GM19025 (cell line): ENCODE measurements around the gene INTS7.

Experiments used
- ATAC-seq: cut with Tn5 transposase; IDR thresholded peaks from one replicate; pipeline ENCODE4 v1.9.1; 2021; ENCODE audit warnings: mild to moderate bottlenecking, low read depth, moderate library complexity; ENCODE audit not compliant: unreplicated experiment

INTS7 gene

GRCh38 chr1:211912844-211913432, 122.4 kb downstream of the INTS7 start:
- no peak for ATAC-seq

- ATAC-seq = no peak
Measured at GRCh38 chr1:211912038-211912437, 123.3 kb downstream of the INTS7 start.

DNA sequence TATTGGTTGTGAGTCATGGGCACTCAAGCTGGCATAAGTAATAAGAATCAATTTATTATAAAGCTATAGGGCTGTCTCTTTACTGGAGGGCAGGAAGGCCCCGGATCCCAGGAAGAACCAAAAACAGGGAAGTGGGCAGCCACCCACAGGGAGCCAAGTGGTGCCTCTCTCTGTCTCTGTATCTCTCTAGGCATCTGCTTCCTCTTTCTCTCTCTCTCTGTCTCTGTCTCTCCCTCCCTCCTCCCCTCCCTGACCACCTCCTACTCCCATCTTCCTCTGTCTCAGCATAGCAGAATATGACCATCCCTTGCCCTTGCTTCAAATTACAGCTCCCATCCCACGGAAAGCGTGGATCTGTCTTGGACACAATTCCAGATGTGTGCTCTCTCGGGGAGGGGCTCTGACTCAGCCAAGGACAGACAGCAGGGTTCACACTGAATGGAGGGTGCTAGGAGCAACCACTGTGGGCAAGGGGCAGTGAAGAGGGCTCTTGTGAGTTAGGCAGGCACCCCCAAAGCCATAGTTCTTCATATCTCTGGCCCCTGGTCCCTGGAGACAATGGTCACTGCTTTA, 124.4 kb downstream of the INTS7 start:
- ATAC-seq = no peak

- ATAC-seq = no peak
Measured at GRCh38 chr1:211910113-211910884, 125.1 kb downstream of the INTS7 start.

GRCh38 chr1:211909395-211909794, 126.0 kb downstream of the INTS7 start:
- ATAC-seq = no peak

DNA sequence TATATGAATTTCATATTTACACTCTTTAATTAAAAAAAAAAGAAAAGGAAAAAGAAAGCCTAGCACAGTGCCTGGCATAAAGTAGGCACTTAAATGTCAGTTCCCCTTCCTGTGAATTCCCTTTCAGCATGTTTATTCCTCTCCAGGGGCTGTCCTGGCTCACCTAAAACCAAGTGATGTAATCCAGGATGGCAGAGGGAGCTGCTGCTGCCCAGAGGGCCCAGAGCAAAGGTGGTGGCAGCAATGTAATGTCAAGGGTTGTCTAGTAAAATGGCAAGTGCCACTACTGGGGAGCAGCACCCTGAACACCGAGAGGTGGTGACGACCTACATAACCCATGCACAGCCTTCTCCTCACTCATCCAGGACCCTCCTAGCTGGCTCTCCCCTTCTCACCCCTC, 126.4 kb downstream of the INTS7 start:
- no peak for ATAC-seq

GRCh38 chr1:211908453-211908852, 126.9 kb downstream of the INTS7 start:
- ATAC-seq = no peak

DNA sequence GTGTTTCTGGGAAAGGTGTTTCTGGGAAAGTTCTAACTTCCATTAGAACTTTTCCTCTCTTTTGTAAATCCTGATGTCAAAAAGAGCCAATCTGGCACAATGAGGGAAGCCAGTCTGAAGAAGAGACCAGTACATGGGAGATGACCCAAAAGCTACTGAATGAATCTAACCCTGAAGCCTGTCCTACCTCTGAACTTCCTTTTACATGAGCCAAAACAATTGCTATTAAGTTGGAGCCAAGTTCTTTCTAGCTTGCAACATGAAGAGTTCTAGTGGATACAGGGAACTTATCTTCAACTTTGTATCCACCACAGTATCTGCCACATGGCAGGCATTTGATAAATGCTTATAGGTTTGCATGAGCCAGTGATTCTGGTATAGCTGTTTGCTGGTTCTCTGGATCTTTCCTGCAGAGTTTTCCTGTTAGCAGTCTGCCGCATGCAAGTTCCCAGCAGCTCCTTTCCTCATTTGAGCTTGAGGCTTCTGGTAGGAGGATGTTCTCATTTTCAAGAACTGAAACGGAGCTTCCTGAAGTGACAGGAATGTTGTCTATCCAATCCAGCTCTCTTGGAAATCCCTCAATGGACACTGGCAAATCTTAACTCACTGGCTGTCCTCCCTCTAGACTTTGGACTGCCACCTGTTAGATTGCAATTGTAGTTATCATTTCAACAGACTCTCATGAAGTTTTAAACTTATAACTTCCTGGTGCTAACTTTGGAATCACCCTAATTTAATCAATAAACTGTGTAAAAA, 131.7 kb downstream of the INTS7 start:
- no peak for ATAC-seq

GRCh38 chr1:211902624-211903291, 132.6 kb downstream of the INTS7 start:
- no peak for ATAC-seq

DNA sequence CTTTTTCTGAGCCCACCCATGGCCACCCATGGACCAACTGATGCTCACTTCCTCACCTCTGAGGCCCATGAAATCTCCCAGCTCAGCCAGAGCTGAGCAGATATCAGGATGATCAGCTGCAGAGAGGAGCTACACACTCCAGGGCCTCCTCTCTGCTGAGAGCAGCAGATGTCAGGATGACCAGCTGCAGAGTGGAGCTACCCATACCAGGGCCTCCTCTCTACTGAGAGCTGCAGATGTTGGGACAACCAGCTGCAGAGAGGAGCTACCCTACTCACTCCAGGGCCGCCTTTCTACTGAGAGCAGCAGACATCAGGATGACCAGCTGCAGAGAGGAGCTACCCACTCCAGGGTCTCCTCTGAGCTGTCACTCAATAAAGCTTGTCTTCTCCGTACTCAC, 133.4 kb downstream of the INTS7 start:
- ATAC-seq = no peak

DNA sequence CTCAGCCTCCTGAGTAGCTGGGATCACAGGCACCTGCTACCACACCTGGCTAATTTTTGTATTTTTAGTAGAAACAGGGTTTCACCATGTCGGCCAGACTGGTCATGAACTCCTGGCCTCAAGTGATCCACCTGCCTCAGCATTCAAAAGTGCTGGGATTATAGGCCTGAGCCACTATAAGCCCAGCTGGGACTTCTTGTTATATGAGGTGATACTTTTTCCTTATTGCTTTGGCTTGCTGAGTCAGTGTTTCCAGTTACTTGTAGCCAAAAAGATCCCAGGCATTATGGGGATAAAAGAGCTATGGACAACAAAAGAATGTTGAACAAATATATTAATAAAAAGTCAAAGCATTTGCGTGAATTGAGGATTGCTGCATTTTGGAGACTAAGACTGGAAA, 134.9 kb downstream of the INTS7 start:
- no peak for ATAC-seq

- no peak for ATAC-seq
Measured at GRCh38 chr1:211896958-211897357, 138.4 kb downstream of the INTS7 start.

GRCh38 chr1:211895126-211895759, 140.1 kb downstream of the INTS7 start:
- no peak for ATAC-seq

DNA sequence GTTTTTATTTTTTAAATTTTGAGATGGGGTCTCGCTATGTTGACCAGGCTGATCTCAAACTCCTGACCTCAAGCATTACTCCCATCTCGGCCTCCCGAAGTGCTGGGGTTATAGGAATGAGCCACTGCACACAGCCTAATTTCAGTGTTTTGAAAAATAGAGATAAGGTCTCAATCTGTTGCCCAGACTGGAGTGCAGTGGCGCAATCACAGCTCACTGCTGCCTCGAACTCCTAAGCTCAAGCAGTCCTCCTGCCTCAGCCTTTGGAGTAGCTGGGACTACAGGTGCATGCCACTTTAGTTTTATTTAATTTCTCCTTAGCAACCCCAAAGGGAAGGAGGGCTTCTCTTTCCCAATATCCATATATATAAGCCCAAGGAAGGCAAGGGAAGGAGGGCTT, 141.0 kb downstream of the INTS7 start:
- ATAC-seq = no peak

DNA sequence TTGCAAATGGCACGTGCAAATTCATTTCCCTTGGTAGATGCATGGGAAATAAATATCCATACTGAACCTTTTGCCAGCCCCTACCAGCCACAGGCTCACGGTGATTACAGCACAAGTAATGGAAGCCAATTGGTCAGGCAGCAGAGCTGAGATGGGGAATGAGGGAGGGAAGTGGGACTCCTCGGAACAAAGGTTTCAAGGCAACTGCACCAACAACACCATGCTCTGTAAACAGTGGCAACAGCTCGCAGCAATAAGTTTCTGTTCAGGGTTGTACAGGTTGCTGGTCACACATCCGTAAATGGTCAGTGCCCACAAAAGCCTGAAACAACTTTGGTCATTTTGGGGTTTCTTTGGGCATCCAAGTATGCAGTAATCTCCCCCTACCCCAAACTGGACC, 142.1 kb downstream of the INTS7 start:
- ATAC-seq = no peak

DNA sequence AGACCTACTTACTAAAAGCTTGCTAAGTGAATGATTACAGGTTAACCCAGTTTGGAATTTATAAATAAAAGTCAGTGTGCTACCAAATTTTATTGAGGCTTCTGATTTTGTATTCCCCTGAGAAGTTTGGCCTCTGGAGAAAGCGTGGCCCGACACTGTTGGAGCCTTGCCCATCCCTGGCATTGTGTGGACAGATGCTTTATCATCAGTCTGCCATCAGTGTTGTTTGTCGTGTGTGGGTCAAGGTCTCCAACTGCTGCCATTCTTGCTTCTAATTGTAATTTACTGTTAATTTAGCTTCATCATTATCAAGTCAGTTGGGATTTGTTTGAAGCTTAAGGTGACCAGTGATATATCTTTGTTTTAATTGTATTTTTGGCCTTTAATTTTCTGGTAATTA, 142.8 kb downstream of the INTS7 start:
- no peak for ATAC-seq

DNA sequence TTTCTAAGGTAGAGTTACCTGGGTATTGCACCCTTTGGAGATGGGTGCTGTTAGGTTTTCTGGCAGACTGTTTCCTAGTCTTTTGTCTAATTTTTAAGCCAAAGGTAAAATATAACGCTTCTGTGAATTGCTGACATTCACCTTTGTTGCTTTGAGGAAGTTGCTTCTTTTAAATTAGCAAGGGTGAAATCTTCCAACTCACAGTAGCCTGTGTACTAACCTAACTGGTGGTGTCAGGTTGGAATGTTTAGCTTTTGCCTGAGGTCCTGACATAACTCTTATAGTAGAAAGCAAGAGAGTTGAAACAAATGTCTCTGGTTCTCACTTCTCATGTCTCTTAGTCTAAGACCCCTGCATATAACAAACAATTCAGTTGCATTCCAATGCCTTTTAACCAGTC, 143.6 kb downstream of the INTS7 start:
- ATAC-seq = no peak
